Spinal cord (tissue), 10 donors: ENCODE measurements around the gene HAVCR1. TPM values are rescaled to one million over a fixed set of nuclear protein-coding genes. Genes with fewer than 3 reads are reported as not detected.
"Not testable (repeated sequence)": the region's sequence is repeated elsewhere in the genome, so short reads cannot be mapped to it uniquely, and the experiment has no call there.

Experiments
- DNase-seq, 6 donors: peaks; one replicate each; pipeline versions ENCODE4 v3.0.0 to v3.0.0-alpha.2; 2013 to 2015; ENCODE audit warnings: low spot score in 6 of 6, low read depth in 4 of 6
- H3K27ac ChIP-seq: one replicate; pipeline ENCODE4 v1.5.1; 2013; ENCODE audit warnings: low read depth, low read length, control low read depth
- H3K27me3 ChIP-seq: one replicate; pipeline ENCODE4 v1.6.1; 2013; ENCODE audit warnings: low read length; ENCODE audit not compliant: control insufficient read depth, insufficient read depth
- H3K36me3 ChIP-seq: one replicate; pipeline ENCODE4 v1.6.1; 2013; ENCODE audit warnings: low read length; ENCODE audit not compliant: control insufficient read depth, insufficient read depth
- H3K4me1 ChIP-seq: one replicate; pipeline ENCODE4 v1.6.1; 2013; ENCODE audit warnings: low read length; ENCODE audit not compliant: control insufficient read depth, insufficient read depth
- H3K4me3 ChIP-seq: one replicate; pipeline ENCODE4 v1.5.1; 2013; ENCODE audit warnings: low read depth, low read length, control low read depth
- H3K9me3 ChIP-seq: one replicate; pipeline ENCODE4 v1.6.1; 2013; ENCODE audit warnings: low read length; ENCODE audit not compliant: control insufficient read depth, insufficient read depth
- WGBS: methylation state at CpG from one replicate; pipeline ENCODE4 v1.1.5; 2013; ENCODE audit warnings: missing lambda C conversion rate; ENCODE audit not compliant: insufficient coverage; 5-methylcytosine and 5-hydroxymethylcytosine counted together
- polyA plus RNA-seq, 2 donors: library from polyadenylated mRNA; unstranded; fragments of 120-200 nt; gene quantifications; one replicate each; pipeline ENCODE4 v1.2.1, GENCODE V29; 2013; ENCODE audit not compliant: insufficient read length in 2 of 2
- total RNA-seq, 2 donors: library from RNA; depleted of rRNA in 1 of 2; stranded (reverse); fragments of 120-200 nt in 1 of 2; fragments of >200 nt in 1 of 2; gene quantifications; one replicate each; pipeline versions ENCODE4 v1.2.3 to v1.2.4, GENCODE V29; 2013 to 2014
- donor health status: healthy.

HAVCR1 gene
- total and polyA plus RNA-seq, 4 donors: 0.11 to 0.60 (median 0.20) TPM

DNA sequence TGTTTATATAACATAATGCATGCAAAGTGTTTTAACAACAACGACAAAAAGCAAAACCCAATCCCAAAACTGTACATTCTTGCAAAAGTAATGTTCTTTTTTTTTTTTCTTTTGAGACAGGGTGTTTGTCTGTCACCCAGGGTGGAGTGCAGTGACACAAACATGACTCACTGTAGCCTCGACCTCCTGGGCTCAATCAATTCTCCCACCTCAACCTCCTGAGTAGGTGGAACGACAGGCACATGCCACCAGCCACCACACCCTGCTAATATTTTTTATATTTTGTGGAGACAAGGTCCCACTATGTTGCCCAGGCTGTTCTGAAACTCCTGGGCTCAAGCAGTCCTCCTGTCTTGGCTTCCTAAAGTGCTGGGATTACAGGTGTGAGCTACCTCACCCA lies 13.6 kb upstream of the HAVCR1 start:
- no peaks in the 10 kb centered on the region for H3K9me3 ChIP-seq
- WGBS: no CpG with 5 or more reads among the region's 3 CpGs
- H3K4me1 ChIP-seq: no peaks in the 10 kb centered on the region
- H3K27me3 ChIP-seq: no peaks in the 10 kb centered on the region
- no peak overlapping the region for H3K27ac ChIP-seq
- no peak overlapping the region for H3K4me3 ChIP-seq
- DNase-seq: no peak
- H3K36me3 ChIP-seq: no peaks in the 10 kb centered on the region

GRCh38 chr5:157069949-157070348 lies 11.0 kb upstream of the HAVCR1 start:
- no peaks in the 10 kb centered on the region for H3K4me1 ChIP-seq
- no peak for DNase-seq
- no peak overlapping the region for H3K27ac ChIP-seq
- WGBS: 81% methylated on average over 3 of the region's 3 CpGs
- no peaks in the 10 kb centered on the region for H3K27me3 ChIP-seq
- H3K9me3 ChIP-seq: no peaks in the 10 kb centered on the region
- H3K4me3 ChIP-seq: no peak overlapping the region
- H3K36me3 ChIP-seq: no peaks in the 10 kb centered on the region

DNA sequence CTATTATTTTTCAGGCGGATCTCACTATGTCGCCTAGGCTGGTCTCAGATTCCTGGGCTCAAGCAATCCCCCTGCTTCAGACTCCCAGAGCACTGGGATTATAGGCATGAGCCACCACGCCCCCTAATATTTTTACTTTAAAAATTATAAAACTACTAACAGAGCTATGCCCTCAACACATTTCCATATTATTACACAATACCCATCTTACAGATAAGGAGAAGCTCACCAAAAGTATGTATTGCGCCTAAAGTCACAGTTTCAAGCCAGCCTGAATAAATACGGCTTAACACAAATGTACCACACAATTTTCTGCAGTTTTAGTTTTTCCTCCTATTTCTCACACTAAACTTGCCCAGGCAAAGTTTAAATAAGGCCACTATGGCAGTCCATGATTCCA lies 9.9 kb upstream of the HAVCR1 start:
- WGBS: 100% methylated on average over 4 of the region's 5 CpGs
- no peaks in the 10 kb centered on the region for H3K36me3 ChIP-seq
- no peak for DNase-seq

DNA sequence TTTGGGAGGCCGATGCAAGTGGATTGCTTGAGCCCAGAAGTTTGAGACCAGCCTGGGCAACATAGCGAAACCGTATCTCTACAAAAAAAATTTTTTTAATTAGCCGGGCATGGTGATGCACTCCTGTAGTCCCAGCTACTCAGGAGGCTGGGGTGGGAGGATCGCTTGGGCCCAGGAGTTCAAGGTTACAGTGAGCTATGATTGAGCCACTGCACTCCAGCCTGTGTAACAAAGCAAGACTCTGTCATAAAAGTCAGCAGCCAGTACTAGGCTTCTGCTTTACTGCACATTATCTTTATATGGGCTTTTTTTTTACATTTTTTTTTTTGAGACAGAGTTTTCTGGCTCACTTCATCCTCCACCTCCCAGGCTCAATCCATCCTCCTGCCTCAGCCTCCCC lies 9.4 kb upstream of the HAVCR1 start:
- WGBS: 100% methylated on average over 1 of the region's 5 CpGs
- H3K36me3 ChIP-seq: no peaks in the 10 kb centered on the region
- no peak for DNase-seq
- no peaks in the 10 kb centered on the region for H3K27me3 ChIP-seq
- no peak overlapping the region for H3K27ac ChIP-seq
- no peak overlapping the region for H3K4me3 ChIP-seq
- no peaks in the 10 kb centered on the region for H3K9me3 ChIP-seq
- H3K4me1 ChIP-seq: no peaks in the 10 kb centered on the region

More for the DNA sequence above, 9.9 kb upstream of the HAVCR1 start:
- H3K27me3 ChIP-seq: no peaks in the 10 kb centered on the region
- no peak overlapping the region for H3K4me3 ChIP-seq
- H3K4me1 ChIP-seq: no peaks in the 10 kb centered on the region
- no peak overlapping the region for H3K27ac ChIP-seq
- no peaks in the 10 kb centered on the region for H3K9me3 ChIP-seq

DNA sequence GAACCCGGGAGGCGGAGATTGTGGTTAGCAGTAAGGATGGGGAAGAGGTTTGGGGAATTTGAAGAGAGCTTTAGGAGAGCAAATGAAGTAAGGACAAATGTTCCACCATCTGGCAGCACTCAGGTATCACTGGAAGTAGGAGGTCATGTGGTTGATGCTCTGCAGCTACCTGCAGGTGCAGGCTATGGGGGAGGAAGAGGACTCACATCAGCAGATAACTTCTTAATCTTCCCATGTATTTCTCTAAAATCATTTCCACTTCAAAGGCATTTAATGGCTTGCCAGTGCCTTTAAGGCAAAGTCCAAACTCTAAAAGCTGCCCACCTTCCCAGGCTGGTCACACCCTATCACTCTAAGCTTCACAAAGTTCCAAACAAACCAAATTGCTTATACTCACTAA lies 8.1 kb upstream of the HAVCR1 start:
- H3K27me3 ChIP-seq: no peaks in the 10 kb centered on the region
- no peak overlapping the region for H3K27ac ChIP-seq
- H3K4me1 ChIP-seq: no peaks in the 10 kb centered on the region
- no peak overlapping the region for H3K4me3 ChIP-seq
- no peak for DNase-seq
- no peaks in the 10 kb centered on the region for H3K36me3 ChIP-seq
- WGBS: 50% methylated on average over 2 of the region's 2 CpGs
- H3K9me3 ChIP-seq: no peaks in the 10 kb centered on the region

- no peak for DNase-seq
- H3K27ac ChIP-seq: no peak overlapping the region
- H3K4me1 ChIP-seq: no peaks in the 10 kb centered on the region
- no peaks in the 10 kb centered on the region for H3K27me3 ChIP-seq
- H3K9me3 ChIP-seq: no peaks in the 10 kb centered on the region
- no peaks in the 10 kb centered on the region for H3K36me3 ChIP-seq
- H3K4me3 ChIP-seq: no peak overlapping the region
- WGBS: 88% methylated on average over 2 of the region's 2 CpGs
Observed at GRCh38 chr5:157066080-157066479, 7.2 kb upstream of the HAVCR1 start.

DNA sequence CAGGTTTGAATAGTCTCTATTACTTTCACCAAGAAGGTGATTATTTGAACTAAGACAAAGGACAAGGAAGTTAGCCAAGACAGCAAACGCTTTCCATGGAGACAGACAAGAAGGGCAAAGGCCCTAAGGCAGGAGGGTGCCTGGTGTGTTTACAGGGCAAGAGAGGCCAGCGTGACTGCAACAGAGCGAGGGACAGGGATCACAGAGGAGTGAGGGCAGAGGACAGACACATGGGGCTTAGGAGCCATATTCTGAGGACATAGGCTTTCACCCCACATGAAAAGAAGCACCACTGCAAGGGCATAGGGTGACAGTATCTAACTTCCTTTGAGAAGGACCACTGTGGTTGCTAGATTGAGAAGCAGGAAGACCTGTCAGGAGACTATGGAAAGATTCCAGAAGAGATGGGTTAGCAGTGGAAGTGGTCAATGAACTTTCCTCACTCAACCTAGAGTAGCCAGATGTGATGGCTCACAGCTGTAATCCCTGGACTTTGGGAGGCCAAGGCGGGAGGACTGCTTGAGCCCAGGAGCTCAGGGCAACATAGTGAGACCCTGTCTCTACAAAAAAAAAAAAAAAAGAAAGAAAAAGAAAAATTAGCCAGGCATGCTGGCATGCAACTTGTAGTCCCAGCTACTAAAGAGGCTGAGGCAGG lies 5.0 kb upstream of the HAVCR1 start:
- Histone ChIP-seq H3K4me1 (no peaks in the 10 kb centered on the region), H3K27ac (no peak overlapping the region), H3K36me3 (no peaks in the 10 kb centered on the region), H3K9me3 (no peaks in the 10 kb centered on the region), H3K27me3 (no peaks in the 10 kb centered on the region), H3K4me3 (no peak overlapping the region)
- 79% methylated on average over 3 of the region's 4 CpGs for WGBS
- DNase-seq: no peak

- Histone ChIP-seq H3K36me3 (no peaks in the 10 kb centered on the region), H3K27ac (no peak overlapping the region), H3K4me3 (no peak overlapping the region), H3K27me3 (no peaks in the 10 kb centered on the region), H3K4me1 (no peaks in the 10 kb centered on the region), H3K9me3 (no peaks in the 10 kb centered on the region)
- no peak for DNase-seq
- no CpG with 5 or more reads among the region's 3 CpGs for WGBS
Observed at GRCh38 chr5:157059891-157060290, 975 bp upstream of the HAVCR1 start.

DNA sequence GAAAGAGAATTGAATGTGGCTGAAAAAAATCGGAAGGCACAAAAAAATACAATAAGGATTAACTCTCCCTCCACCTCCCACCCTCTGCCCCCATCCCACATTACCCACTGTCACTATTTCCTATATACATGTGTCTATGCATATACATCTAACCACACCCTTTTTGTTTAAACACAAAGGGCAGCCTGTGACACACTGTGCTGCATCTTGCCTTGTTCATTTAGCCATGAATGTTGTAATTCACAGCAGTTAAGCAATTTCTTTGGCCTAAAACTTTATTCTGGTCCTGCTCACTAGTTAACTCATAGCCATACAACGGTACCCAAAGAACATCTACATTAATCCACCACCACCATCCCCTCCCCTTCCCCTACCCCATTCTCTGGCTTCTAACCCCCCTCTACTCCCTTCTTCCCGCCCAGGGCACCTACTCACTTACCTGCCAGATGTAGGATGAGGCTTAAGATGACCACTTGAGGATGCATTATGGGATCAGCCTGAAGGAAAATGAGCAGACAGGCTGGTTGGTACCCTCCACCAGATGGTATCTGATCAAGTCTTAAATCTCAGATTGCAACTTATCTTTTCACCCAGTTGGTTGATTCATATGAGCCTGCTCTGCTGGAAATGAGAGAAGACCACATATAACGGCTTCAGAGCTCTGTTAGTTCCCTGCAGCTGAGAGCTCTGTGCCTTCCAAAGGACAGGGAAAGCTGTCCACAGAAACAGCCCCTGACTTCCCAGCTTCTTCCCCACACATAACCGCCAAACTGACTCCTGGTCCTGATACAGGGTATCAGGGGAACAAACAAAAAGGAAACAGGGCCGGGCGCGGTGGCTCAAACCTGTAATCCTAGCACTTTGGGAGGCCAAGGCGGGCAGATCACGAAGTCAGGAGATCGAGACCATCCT lies 1.2 kb downstream of the HAVCR1 start:
- no peak for DNase-seq
- H3K36me3 ChIP-seq: no peaks in the 10 kb centered on the region
- no peaks in the 10 kb centered on the region for H3K9me3 ChIP-seq
- WGBS: 87% methylated on average over 9 of the region's 11 CpGs
- no peaks in the 10 kb centered on the region for H3K27me3 ChIP-seq
- H3K27ac ChIP-seq: no peak overlapping the region
- H3K4me1 ChIP-seq: no peaks in the 10 kb centered on the region
- H3K4me3 ChIP-seq: no peak overlapping the region

- not testable (repeated sequence) for H3K27ac ChIP-seq, H3K9me3 ChIP-seq, H3K27me3 ChIP-seq, DNase-seq, H3K4me1 ChIP-seq, H3K4me3 ChIP-seq, H3K36me3 ChIP-seq
- WGBS: 93% methylated on average over 6 of the region's 6 CpGs
Observed at GRCh38 chr5:157056848-157057247, 2.1 kb downstream of the HAVCR1 start.
